Trophoblast cell (in vitro differentiated cells and primary cell): ENCODE measurements around the gene PACSIN2.
"Not testable (repeated sequence)": the region's sequence is repeated elsewhere in the genome, so short reads cannot be mapped to it uniquely, and the experiment has no call there.

ENCODE experiments used
- DNase-seq, 2 donors: peaks; one replicate each; pipeline ENCODE4 v3.0.0-alpha.2; 2016
- H2AFZ ChIP-seq: 2 replicates; pipeline ENCODE4 v1.6.1; 2013; ENCODE audit warnings: low read length, moderate library complexity, mild to moderate bottlenecking; ENCODE audit not compliant: insufficient read depth, poor library complexity
- H2AK5ac ChIP-seq: 2 replicates; pipeline ENCODE4 v1.6.1; 2013; ENCODE audit warnings: mild to moderate bottlenecking, low read length
- H2BK120ac ChIP-seq: 2 replicates; pipeline ENCODE4 v1.6.1; 2013; ENCODE audit warnings: low read length, mild to moderate bottlenecking, moderate library complexity; ENCODE audit not compliant: insufficient read depth, poor library complexity
- H2BK12ac ChIP-seq: 2 replicates; pipeline ENCODE4 v1.6.1; 2013; ENCODE audit warnings: mild to moderate bottlenecking, low read length, moderate library complexity
- H2BK5ac ChIP-seq: 2 replicates; pipeline ENCODE4 v1.6.1; 2013; ENCODE audit warnings: low read length, low read depth, moderate library complexity, mild to moderate bottlenecking; ENCODE audit not compliant: poor library complexity
- H3K14ac ChIP-seq: 2 replicates; pipeline ENCODE4 v1.6.1; 2013; ENCODE audit warnings: mild to moderate bottlenecking, low read length
- H3K18ac ChIP-seq: 2 replicates; pipeline ENCODE4 v1.6.1; 2013; ENCODE audit warnings: mild to moderate bottlenecking, low read length
- H3K23ac ChIP-seq: 2 replicates; pipeline ENCODE4 v1.6.1; 2013; ENCODE audit warnings: low read length
- H3K27ac ChIP-seq: 2 replicates; pipeline ENCODE4 v1.5.1; 2013; ENCODE audit warnings: low read depth, mild to moderate bottlenecking, inconsistent platforms, low read length, moderate library complexity
- H3K27me3 ChIP-seq: 2 replicates; pipeline ENCODE4 v1.6.1; 2013; ENCODE audit warnings: inconsistent platforms, mild to moderate bottlenecking, low read length, moderate library complexity; ENCODE audit not compliant: insufficient read depth
- H3K36me3 ChIP-seq, 2 experiments: 1 replicate in 1 of 2; 2 replicates in 1 of 2; pipeline ENCODE4 v1.6.1; 2013; ENCODE audit warnings: low read length in 2 of 2, mild to moderate bottlenecking in 2 of 2, moderate library complexity in 1 of 2; ENCODE audit not compliant: insufficient read depth in 2 of 2, control insufficient read depth in 1 of 2
- H3K4ac ChIP-seq: 2 replicates; pipeline ENCODE4 v1.6.1; 2013; ENCODE audit warnings: low read depth, mild to moderate bottlenecking, low read length, moderate library complexity
- H3K4me1 ChIP-seq, 2 experiments: 1 replicate in 1 of 2; 2 replicates in 1 of 2; pipeline ENCODE4 v1.6.1; 2013; ENCODE audit warnings: low read length in 2 of 2, mild to moderate bottlenecking in 2 of 2, moderate library complexity in 1 of 2; ENCODE audit not compliant: insufficient read depth in 2 of 2, control insufficient read depth in 1 of 2
- H3K4me2 ChIP-seq: 2 replicates; pipeline ENCODE4 v1.6.1; 2013; ENCODE audit warnings: inconsistent platforms, mild to moderate bottlenecking, low read length, moderate library complexity
- H3K4me3 ChIP-seq: 2 replicates; pipeline ENCODE4 v1.5.1; 2013; ENCODE audit warnings: mild to moderate bottlenecking, low read depth, low read length, inconsistent platforms
- H3K79me1 ChIP-seq: one replicate; pipeline ENCODE4 v1.6.1; 2013; ENCODE audit warnings: low read length
- H3K79me2 ChIP-seq: 2 replicates; pipeline ENCODE4 v1.6.1; 2013; ENCODE audit warnings: low read length, mild to moderate bottlenecking; ENCODE audit not compliant: control insufficient read depth, insufficient read depth, poor library complexity
- H3K9ac ChIP-seq: 2 replicates; pipeline ENCODE4 v1.6.1; 2013; ENCODE audit warnings: mild to moderate bottlenecking, low read length
- H3K9me3 ChIP-seq: 2 replicates; pipeline ENCODE4 v1.6.1; 2013; ENCODE audit warnings: low read depth, mild to moderate bottlenecking, control low read depth, inconsistent platforms, low read length; ENCODE audit not compliant: insufficient read depth
- H4K12ac ChIP-seq: 2 replicates; pipeline ENCODE4 v1.6.1; 2013; ENCODE audit warnings: low read depth, mild to moderate bottlenecking, low read length, moderate library complexity
- H4K8ac ChIP-seq: 2 replicates; pipeline ENCODE4 v1.6.1; 2013; ENCODE audit warnings: low read depth, mild to moderate bottlenecking, low read length, moderate library complexity
- H4K91ac ChIP-seq: one replicate; pipeline ENCODE4 v1.6.1; 2013; ENCODE audit warnings: low read depth, mild to moderate bottlenecking, low read length, moderate library complexity
- WGBS: extraction: QIAGEN DNeasy Blood & Tissue Kit; methylation state at CpG from one replicate; pipeline ENCODE4 v1.1.7; 2013; ENCODE audit warnings: missing lambda C conversion rate; ENCODE audit not compliant: insufficient read length, insufficient coverage; ENCODE audit errors: extremely low coverage; 5-methylcytosine and 5-hydroxymethylcytosine counted together

PACSIN2 gene

GRCh38 chr22:42917358-42917757 is 97.6 kb downstream of the PACSIN2 start:
- H3K4me2 ChIP-seq, H2BK12ac ChIP-seq, H2BK120ac ChIP-seq, DNase-seq, H3K27ac ChIP-seq, H2AK5ac ChIP-seq, H3K23ac ChIP-seq, H4K12ac ChIP-seq, H3K9me3 ChIP-seq, H2AFZ ChIP-seq, H3K27me3 ChIP-seq, H4K8ac ChIP-seq, H3K36me3 ChIP-seq, H3K14ac ChIP-seq, H4K91ac ChIP-seq, H2BK5ac ChIP-seq, H3K79me2 ChIP-seq, H3K18ac ChIP-seq, H3K9ac ChIP-seq, H3K4me3 ChIP-seq, H3K79me1 ChIP-seq: not testable (repeated sequence)
- Histone ChIP-seq H3K4me1 (peaks cover 21 to 29% of the 10 kb centered on the region in 2 experiments), H3K4ac (peak overlapping the region; percentile 73)
- WGBS: no CpG with 5 or more reads among the region's 6 CpGs

- Histone ChIP-seq H3K9ac (no peak overlapping the region), H2BK120ac (no peak overlapping the region), H4K8ac (no peak overlapping the region), H2AK5ac (no peak overlapping the region), H3K23ac (no peak overlapping the region), H3K27me3 (no peaks in the 10 kb centered on the region), H3K4me2 (no peak overlapping the region), H2BK12ac (no peak overlapping the region), H2AFZ (no peak overlapping the region), H4K12ac (no peak overlapping the region), H3K79me2 (peaks cover 6% of the 10 kb centered on the region), H3K79me1 (peaks cover 2% of the 10 kb centered on the region), H3K4me3 (no peak overlapping the region), H3K27ac (no peak overlapping the region), H3K14ac (no peak overlapping the region), H3K9me3 (no peaks in the 10 kb centered on the region), H4K91ac (no peak overlapping the region), H3K18ac (peak overlapping the region; percentile 47), H3K4ac (peak overlapping the region; percentile 57), H3K36me3 (peaks cover 0 to 5% of the 10 kb centered on the region in 2 experiments), H2BK5ac (no peak overlapping the region), H3K4me1 (peaks cover 21 to 27% of the 10 kb centered on the region in 2 experiments)
- no peak for DNase-seq
- no CpG with 5 or more reads among the region's 17 CpGs for WGBS
Measured at GRCh38 chr22:42915980-42916765, 98.8 kb downstream of the PACSIN2 start.

- no peak overlapping the region for H4K12ac ChIP-seq
- no peak overlapping the region for H3K14ac ChIP-seq
- no peak overlapping the region for H2AFZ ChIP-seq
- H2BK120ac ChIP-seq: no peak overlapping the region
- H3K4me2 ChIP-seq: no peak overlapping the region
- no peak overlapping the region for H2BK5ac ChIP-seq
- no peak for DNase-seq
- no peak overlapping the region for H3K18ac ChIP-seq
- H3K36me3 ChIP-seq: peaks cover 8 to 15% of the 10 kb centered on the region in 2 experiments
- no peak overlapping the region for H4K91ac ChIP-seq
- H3K4me1 ChIP-seq: peaks cover 19 to 27% of the 10 kb centered on the region in 2 experiments
- H3K9me3 ChIP-seq: no peaks in the 10 kb centered on the region
- no peak overlapping the region for H2BK12ac ChIP-seq
- no peak overlapping the region for H3K27ac ChIP-seq
- peaks cover 2% of the 10 kb centered on the region for H3K79me1 ChIP-seq
- H3K9ac ChIP-seq: no peak overlapping the region
- H2AK5ac ChIP-seq: no peak overlapping the region
- no peaks in the 10 kb centered on the region for H3K27me3 ChIP-seq
- WGBS: no CpG with 5 or more reads among the region's 6 CpGs
- H3K4ac ChIP-seq: peak overlapping the region; percentile 4
- H3K23ac ChIP-seq: no peak overlapping the region
- peaks cover 6% of the 10 kb centered on the region for H3K79me2 ChIP-seq
- no peak overlapping the region for H4K8ac ChIP-seq
- no peak overlapping the region for H3K4me3 ChIP-seq
Measured at GRCh38 chr22:42914511-42915076, 100.4 kb downstream of the PACSIN2 start.

- Histone ChIP-seq H3K4ac (no peak overlapping the region), H3K27me3 (no peaks in the 10 kb centered on the region), H3K9ac (no peak overlapping the region), H3K36me3 (peaks cover 8 to 19% of the 10 kb centered on the region in 2 experiments), H4K8ac (no peak overlapping the region), H3K9me3 (no peaks in the 10 kb centered on the region), H3K27ac (no peak overlapping the region), H4K12ac (no peak overlapping the region), H3K4me2 (no peak overlapping the region), H3K14ac (no peak overlapping the region), H3K4me1 (peaks cover 19 to 27% of the 10 kb centered on the region in 2 experiments), H2BK12ac (no peak overlapping the region), H3K18ac (no peak overlapping the region), H2BK120ac (no peak overlapping the region), H3K79me1 (peaks cover 2% of the 10 kb centered on the region), H4K91ac (no peak overlapping the region), H2AK5ac (no peak overlapping the region), H3K79me2 (peaks cover 6% of the 10 kb centered on the region), H3K23ac (no peak overlapping the region), H3K4me3 (no peak overlapping the region), H2BK5ac (no peak overlapping the region), H2AFZ (no peak overlapping the region)
- no peak for DNase-seq
- WGBS: no CpG with 5 or more reads among the region's 8 CpGs
Measured at GRCh38 chr22:42913874-42914510, 101.0 kb downstream of the PACSIN2 start.
